Renal cortical epithelial cell (primary cell): Measurements from ENCODE around the gene BMP2K. TPM values are rescaled to one million over a fixed set of nuclear protein-coding genes. Genes with fewer than 3 reads are reported as not detected.
A peak's percentile ranks its signal among the peaks of the same experiment; 100 is the strongest.
"Not testable (repeated sequence)": the region's sequence is repeated elsewhere in the genome, so short reads cannot be mapped to it uniquely, and the experiment has no call there.

Experiments used
- DNase-seq: peaks from one replicate; pipeline ENCODE4 v3.0.0-alpha.2; 2011; ENCODE audit warnings: low read depth
- total RNA-seq: library from RNA; depleted of rRNA; stranded (reverse); fragments of >200 nt; gene quantifications from 2 replicates; pipeline ENCODE4 v1.2.3, GENCODE V29; 2014

BMP2K gene
- total RNA-seq, 1 donor from 2014 or later = 70.2 TPM

DNA sequence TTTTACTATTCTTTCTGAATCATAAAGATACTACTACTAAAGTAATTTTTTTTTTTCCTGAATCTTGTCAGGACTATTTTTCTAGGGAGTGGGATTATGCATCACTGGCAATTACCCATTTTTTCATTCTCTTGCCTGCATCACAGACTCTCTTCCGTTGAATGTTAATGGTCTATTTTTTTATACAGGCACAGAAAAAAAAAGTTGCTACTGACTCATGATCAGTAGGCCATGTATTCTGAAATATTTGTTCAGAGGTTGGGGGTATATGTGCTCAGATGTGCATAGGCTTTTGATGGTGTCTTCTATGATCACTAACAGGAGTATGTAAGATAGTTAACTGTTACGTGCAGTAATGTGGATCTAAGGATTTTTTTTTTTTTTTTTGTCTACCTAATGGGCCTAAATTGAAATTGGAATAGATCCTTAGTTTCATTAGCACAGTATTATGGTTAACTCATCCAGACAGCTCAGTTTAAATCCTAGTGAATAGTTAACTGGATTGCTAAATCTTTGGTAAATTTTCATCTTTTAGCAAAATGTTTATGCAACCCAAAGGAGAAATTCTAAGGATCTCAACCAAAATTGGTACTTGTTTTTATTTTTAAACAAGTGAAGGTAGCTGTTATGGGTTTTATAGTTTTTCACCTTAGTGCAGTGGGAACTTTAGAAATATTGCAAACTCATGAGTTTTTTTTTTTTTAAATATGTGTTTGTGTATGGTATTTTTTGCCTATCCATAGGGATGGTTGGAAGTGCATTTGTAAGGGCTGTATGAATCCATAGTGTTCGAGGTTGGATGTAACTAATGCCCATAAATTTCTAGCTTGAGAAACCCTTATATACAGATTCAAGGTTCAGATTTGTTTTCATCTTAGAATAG lies 12.1 kb downstream of the BMP2K start:
- peak; percentile 78 for DNase-seq

DNA sequence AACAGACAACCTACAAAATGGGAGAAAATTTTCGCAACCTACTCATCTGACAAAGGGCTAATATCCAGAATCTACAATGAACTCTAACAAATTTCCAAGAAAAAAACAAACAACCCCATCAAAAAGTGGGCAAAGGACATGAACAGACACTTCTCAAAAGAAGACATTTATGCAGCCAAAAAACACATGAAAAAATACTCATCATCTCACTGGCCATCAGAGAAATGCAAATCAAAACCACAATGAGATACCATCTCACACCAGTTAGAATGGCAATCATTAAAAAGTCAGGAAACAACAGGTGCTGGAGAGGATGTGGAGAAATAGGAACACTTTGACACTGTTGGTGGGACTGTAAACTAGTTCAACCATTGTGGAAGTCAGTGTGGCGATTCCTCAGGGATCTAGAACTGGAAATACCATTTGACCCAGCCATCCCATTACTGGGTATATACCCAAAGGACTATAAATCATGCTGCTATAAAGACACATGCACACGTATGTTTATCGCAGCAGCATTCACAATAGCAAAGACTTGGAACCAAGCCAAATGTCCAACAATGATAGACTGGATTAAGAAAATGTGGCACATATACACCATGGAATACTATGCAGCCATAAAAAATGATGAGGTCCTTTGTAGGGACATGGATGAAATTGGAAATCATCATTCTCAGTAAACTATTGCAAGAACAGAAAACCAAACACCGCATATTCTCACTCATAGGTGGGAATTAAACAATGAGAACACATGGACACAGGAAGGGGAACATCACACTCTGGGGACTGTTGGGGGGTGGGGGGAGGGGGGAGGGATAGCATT lies 19.7 kb downstream of the BMP2K start:
- DNase-seq = not testable (repeated sequence)

DNA sequence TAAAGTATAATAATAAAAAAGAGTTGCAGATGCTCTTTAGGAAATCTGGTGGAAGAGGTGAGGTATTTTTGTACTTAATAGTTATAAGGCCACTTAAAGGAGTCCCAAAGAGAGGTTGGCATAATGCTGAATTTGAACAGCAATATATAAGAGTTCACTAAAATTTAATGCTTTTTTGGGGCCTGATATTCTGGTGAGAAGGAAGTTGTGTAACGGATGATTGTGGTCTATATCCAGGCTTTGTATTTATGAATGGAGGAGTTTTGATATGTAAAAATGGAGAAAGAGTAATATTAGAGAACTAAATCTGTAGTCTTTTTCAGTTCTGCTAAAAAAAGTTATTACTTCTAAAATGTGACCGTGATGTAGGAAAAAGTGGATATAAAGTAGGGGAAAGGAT lies 20.4 kb downstream of the BMP2K start:
- DNase-seq = no peak

DNA sequence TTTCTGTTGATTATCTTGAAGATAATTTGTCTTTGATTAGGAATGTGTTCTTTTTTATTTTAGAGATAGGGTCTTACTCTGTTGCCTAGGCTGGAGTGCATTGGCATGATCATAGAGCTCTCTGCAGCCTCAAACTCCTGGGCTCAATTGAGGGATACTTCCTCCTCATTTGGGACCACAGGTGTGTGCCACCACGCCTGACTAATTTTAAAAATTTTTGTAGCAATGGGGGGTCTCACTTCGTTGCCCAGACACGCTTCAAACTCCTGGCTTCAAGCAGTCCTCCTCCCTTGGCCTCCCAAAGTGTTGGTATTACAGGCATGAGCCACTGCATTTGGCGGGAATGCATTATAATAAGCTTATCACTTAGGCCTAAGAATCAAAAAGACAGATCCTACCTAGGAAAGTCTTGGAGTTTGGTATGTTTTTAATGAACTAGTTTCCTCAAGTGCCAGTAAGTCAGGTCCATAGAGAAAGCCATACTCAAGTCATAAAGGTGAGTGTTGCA lies 21.7 kb downstream of the BMP2K start:
- no peak for DNase-seq

DNA sequence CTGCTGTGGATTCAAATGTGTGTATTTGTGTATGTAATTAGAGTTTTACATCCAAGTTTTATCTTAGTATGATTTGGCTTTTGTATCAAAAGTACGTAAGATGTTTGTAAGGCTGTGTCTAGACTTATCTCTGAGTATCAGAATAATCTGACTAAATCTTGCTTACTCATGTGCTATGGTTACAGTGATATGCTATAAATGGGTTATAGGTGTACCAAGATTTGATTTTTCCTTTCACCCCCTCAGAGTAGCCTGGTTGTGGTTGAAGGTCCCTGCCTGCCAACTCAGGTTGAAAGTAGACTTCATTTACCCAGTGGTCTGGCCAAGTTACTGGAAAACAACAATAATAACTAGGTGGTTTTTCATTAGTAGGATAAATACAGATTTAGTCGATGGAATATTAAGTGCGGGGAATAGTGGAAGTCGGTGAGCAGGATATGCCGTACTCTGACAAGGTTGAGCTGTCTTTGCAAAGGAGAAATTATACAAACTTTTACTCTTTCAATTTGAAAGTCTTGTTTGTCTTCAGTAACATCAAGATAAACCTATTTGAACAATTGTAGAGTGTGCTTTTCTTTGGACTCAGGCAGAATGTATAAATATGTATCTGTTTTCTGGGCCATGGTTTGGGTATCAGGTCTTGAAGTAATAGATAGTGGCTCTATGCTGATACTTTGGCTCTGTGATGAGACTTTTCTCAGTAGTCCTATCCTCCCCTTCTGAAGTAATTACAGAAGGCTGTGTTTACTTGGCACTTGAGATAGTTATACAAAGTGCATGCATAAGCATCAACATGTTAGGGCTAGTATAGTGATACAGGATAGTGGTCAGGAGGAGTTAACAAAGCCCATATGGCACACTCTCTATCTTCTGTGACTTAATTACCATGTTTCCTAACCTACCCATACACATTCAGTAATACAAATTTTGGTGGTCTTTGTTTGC lies 23.7 kb downstream of the BMP2K start:
- no peak for DNase-seq

DNA sequence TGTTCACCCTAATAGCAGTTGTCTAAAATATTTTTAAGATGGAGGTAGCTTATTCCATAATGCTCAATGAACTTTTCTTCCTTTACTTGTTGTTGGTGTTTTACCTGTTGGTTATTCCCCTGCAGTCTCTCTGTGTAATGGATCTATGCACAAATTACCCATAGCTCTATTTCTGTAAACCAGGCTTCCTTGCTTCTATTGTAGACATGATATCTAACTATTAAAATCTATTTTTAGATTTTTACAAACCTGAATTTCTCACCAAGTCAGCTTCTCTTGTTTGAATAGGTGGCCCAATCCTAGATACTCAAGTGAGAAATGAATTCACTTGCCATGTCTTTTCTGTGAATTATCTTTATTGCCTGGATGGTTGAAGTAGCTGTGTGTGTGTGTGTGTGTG lies 24.8 kb downstream of the BMP2K start:
- no peak for DNase-seq

DNA sequence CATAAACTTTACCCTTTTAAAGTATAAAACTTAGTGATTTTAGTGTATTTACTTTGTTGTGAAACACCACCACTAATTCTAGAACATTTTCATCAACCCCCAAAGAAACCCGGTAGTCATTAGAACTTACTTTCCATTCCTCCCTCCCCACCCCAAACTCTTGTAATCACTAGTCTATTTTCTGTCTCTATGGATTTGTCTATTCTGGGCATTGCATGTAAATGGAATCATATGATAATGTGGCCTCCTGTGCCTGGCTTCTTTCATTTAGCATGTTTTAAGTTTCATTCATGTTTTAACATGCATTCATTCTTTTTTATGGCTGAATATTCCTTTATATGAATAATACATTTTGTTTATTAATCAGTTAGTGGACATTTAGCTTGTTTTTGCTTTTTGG lies 27.8 kb downstream of the BMP2K start:
- no peak for DNase-seq

DNA sequence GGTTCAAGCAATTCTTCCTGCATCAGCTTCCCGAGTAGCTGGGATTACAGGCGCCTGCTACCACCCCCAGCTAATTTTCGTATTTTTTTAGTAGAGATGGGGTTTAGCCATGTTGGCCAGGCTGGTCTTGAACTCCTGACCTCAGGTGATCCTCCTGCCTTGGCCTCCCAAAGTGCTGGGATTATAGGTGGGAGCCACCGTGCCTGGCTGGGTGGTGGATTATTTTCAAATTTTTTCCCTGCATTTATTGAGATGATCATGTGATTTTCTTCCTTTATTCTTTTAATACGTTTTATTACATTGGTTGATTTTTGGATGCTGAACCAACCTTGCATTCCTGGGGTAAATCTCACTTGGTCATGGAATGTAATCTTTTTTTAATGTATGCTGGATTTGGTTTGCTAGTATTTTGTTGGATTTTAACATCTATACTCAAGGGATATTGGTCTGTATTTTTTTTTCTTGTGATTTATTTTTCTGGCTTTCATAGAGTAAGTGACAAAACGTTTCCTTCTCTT lies 30.9 kb downstream of the BMP2K start:
- DNase-seq = no peak

DNA sequence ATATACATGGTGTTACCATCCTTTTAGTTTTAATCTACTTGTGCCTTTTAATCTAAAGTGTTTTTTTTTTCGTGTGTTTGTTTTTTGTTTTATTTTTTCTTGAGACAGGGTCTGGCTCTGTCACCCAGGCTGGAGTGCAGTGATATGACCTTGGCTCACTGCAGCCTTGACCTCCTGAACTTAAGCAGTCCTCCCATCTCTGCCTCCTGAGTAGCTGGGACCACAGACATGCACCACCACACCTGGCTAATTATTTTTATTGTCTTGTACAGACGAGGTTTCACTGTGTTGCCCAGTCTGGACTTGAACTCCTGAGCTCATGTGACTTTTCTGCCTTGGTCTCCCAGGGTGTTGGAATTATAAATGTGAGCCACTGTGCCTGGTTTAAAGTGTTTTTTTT lies 33.1 kb downstream of the BMP2K start:
- DNase-seq = no peak

DNA sequence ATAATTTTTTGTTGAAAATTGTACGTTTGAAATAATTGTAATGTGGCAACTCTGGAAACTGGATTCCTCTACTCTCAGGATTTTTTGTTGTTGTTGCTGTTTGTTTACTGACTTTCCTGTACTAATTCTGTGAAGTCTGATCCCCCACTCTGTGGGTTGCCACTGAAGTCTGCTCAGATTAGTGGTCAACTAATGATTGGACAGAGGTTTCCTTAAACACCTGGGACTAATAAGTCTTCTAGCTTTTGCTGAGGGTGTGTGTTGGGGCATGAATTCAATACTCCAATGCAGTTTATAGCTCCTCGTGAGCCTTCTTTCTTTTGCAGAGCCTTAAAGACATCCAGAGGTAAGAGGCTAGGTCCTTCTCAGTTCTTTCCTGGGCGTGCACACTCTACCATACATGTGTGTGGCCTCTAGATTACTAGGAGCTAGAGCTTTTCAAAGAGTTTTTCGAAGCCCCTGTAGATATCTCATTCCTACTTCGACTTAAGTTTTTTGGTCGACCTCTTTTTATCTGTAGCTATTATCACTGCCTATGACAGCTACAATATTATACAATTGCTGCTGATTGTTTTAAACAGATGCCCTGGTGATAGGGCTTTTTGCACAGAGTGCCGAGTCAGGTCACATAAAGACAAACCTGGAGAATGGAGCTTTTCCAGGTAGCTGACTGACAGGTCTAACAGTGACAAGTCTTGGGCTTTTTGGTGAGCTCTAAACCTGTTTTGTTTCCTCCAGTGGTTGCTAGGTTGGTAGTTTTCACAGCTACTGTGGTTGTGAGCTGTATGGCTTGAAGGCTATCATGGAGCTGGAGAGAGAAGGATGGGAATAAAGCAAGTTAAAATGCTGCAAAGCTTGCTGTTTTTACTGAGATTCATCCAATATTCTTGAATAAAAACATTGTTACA lies 34.0 kb downstream of the BMP2K start:
- DNase-seq = no peak

DNA sequence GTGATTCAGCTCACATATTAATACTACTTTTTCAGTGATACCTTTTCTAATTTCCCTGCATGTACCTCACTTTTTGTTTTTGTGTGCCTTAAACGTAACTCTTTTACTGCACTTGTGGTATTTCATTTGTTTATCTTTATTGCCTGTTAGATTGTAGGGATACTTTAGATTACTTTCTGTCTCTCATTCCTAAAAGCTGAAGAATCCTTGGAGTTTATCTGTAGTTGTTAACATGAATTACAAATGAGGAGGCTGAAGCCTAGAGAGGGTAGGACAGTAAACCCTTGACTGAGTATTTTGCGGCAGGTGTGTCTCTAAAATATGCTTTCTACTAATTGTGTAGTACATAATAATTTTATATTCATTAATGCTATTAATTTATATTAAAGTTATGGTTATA lies 34.9 kb downstream of the BMP2K start:
- DNase-seq = no peak

DNA sequence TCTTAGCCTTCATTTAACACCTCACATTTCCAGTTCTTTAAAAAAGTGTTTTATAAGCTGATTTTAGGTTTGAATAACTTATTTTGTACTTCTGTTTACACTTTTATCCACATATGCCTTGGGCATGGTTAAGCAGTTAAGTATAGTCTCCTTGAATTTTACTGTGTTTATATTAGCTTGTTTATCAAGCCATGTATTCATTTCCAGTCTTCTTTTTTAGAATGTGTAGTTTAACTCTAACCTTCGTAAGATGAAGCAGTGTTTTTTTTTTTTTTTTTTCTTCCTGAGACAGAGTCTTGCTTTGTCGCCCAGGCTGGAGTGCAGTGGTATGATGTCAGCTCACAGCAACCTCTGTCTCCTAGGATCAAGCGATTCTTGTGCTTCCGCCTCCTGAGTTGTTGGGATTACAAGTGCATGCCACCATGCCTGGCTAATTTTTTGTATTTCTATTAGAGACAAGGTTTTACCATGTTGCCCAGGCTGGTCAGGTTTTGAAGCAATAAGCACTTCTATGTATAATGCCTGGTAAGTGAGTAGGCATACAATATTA lies 42.5 kb downstream of the BMP2K start:
- no peak for DNase-seq

DNA sequence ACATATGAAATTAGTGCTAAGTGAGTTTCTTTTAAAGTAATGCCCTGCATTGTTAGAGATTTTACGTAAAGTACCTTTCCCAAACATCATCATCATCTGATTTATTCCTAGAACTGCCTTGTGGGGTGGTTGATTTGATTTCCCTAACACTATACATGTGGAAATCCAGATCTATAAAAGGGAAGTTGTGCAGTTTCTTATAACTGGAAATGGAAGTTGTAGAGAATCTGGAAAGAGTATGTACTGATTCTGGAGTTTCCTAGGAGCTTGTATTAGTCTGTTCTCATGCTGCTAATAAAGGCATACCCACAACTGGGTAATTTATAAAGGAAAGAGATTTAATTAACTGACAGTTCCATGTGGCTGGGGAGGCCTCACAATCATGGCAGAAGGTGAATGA lies 47.9 kb downstream of the BMP2K start:
- DNase-seq = no peak

DNA sequence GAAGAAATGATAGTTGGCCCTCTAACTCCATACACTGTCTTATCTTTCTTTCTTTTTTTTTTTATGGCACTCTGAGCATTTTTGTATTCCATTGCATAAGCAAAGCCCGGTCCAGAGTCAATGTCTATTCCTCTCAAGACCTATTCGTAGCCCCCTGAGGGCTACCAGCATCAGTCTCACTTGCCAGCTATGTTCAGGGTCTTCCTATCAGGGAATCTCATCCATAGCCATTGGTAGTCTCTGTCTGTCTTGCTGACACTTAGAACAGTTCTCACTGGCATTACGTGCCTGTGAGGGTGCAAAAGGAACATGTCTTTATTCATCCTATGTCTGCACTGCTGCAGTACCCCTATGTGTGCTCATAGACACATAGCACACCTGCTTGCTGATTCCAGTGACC lies 51.0 kb downstream of the BMP2K start:
- DNase-seq = no peak

DNA sequence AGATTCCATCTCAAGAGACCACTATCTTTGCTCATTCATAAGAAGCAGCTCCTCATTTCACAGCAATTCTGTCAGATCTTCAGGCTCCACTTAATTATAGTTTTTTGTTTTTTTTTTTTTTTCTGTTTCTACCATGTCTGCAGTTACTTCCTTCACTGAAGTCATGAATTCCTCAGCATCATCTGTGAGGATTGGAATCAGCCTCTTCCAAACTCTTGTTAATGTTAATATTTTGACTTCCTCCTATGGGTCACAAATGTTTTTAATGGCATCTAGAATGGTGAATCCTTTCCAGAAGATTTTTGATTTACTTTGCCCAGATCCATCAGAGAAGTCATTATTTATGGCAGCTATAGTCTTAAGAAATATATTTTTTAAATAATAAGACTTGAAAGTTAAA lies 53.1 kb downstream of the BMP2K start:
- DNase-seq = no peak

DNA sequence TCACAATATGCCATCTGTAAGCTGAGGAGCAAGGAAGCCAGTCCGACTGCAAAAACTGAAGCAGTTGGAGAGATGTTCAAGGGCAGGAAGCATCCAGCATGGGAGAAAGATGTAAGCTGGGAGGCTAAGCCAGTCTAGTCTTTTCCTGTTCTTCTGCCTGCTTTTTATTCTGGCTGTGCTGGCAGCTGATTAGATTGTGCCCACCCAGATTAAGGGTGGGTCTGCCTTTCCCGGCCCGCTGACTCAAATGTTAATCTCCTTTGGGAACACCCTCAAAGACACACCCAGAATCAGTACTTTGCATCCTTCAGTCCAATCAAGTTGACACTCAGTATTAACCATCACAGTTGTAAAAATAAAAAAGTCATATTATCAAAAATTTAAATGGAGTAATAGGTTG lies 63.5 kb downstream of the BMP2K start:
- not testable (repeated sequence) for DNase-seq

DNA sequence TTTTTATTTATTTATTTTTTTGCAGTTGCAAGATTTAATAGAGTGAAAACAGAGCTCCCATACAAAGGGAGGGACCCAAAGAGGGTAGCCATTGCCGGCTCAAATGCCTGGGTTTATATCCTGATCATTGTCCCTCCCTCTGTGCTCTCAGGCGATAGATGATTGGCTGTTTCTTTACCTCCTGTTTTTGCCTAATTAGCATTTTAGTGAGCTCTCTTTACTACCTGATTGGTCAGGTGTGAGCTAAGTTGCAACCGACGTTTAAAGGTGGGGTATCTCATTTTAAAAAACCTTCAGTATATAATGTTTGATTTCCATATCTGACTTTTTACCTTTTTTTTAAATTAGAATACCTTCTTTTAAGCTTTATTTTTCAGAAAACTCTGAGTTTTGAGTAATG lies 64.1 kb downstream of the BMP2K start:
- DNase-seq = not testable (repeated sequence)

DNA sequence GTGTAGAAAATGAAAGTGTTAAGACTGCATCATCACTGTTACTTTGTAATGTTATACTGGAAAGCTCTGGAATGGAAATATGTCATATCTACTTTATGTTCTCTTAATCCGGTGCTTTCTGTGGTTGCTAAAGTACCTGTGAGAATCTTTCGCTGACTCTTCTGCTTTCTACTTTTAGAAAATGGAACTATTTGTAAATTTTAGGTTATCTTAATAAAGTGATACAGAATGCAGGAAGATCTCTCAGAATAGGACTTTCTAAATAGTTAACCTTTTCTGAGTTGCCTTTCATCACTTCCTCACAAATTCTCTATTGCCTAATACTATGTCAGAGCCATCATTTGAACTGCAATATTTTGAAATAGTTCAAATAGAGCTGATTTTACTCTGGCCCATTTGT lies 69.3 kb downstream of the BMP2K start:
- DNase-seq = no peak

DNA sequence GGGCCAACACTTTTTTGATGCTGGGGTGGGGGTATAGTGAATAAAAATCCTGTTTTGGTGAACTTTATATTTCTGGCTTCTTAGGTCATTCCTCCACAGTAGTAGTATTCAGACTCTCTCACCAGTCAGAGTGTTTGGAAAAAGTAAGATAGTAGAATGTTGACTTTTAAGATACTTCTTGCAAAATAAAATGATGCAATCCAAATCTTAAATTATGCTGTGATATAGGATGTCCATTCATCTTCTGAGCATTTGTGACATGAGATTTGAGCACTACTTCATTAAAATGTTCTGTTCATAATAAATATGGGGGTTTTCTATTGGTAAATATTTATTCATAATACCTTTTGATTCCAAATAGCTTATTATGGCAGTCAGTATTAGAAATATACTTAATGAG lies 70.1 kb downstream of the BMP2K start:
- DNase-seq = no peak

DNA sequence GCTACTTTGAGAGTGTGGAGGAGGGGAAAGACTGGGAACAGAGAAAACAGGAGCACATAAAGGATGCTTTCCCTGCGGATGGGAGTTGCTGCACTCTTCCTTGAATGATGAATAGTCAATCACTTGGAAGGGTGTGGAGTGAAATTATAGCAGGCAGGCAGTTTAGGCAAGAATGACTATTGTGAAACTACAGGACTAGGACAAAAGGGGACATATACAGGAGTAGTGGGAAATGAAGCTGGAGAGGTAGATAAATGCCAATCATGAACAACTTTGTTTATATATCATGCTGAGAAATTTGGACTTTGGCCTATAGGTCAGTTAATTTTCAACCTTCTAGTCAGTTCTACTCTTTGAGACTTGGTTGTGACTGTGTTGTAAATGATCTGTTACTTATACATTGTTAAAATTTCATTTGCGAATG lies 86.2 kb downstream of the BMP2K start:
- DNase-seq = peak; percentile 21
